HuH-7.5 (cell line): ENCODE results near the gene DLD.

ENCODE experiments used
- DNase-seq: peaks from one replicate; pipeline ENCODE4 v3.0.0; 2011; ENCODE audit warnings: low spot score

DLD gene

DNA sequence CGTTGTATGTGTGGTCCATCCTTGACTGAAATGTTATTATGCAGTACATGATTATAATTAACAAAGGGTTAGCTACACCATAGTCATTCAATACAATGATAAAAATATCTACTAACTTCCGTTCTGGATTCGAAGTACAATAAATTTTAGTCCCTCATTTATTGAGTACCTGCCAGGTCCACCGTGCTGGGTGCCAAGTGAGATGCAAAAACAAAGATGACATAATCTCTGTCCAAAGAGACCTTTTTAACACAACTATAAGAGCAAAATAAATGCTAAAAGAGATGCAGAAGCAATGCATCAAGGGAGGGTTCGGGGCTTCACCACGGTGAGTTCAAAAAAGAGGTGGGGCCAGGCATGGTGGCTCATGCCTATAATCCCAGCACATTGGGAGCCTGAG lies 78.9 kb downstream of the DLD start:
- no peak for DNase-seq
